GM03348 (cell line): ENCODE results near the gene ATG5.
"Not testable (repeated sequence)": the region's sequence is repeated elsewhere in the genome, so short reads cannot be mapped to it uniquely, and the experiment has no call there.

Experiments used
- DNase-seq: peaks from one replicate; pipeline ENCODE4 v3.0.0; 2012; ENCODE audit warnings: low spot score

Gene ATG5

DNA sequence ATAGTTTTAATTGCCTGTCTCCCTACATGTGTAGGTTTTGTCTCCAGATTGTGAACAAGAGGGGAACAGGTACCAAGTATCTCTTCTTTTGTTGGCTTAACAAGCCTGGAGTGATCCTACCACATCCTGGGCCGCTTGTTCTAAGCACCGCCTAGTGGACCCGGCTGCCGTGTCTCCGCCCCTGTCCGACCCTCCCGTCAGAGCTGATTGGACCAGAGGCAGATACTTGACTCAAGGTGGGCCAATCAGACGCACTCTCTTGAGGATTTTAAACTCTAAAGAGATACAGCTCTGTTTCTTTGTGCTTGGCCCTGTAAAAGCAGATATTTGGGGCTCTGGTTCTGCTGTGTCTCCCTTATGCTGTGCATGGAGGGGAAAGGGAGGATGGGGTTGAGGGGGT lies 171.2 kb downstream of the ATG5 start:
- no peak for DNase-seq

DNA sequence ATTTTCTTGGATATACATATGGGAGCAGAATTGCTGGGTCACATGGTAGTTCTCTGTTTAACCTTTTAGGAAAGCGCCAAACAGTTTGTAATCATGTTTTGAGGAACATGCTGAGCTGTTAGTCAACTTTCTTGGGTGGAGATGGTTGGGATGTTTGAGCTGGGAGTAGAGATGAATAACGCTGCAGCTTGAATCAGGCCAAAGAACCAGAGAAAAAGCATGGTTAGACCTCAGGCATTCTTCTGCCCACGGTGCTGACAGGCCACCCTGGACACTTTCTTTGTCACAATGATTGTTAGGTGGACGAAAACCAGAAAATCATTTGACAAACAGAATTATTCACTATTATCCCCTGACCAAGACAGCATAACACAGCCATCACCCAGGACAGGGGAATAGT lies 172.6 kb downstream of the ATG5 start:
- DNase-seq, result no peak

DNA sequence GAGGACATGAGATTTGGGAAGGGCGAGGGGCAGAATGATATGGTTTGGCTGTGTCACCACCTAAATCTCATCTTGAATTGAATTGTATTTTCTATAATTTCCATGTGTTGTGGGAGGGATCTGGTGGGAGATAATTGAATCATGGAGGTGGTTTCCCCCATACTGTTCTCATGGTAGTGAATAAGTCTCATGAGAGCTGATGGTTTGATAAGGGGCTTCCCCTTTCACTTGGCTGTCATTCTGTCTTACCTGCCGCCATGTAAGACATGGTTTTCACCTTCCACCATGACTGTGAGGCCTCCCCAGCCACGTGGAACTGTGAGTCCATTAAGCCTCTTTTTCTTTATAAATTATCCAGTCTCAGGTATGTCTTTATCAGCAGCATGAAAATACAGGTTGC lies 173.1 kb downstream of the ATG5 start:
- DNase-seq, result not testable (repeated sequence)

DNA sequence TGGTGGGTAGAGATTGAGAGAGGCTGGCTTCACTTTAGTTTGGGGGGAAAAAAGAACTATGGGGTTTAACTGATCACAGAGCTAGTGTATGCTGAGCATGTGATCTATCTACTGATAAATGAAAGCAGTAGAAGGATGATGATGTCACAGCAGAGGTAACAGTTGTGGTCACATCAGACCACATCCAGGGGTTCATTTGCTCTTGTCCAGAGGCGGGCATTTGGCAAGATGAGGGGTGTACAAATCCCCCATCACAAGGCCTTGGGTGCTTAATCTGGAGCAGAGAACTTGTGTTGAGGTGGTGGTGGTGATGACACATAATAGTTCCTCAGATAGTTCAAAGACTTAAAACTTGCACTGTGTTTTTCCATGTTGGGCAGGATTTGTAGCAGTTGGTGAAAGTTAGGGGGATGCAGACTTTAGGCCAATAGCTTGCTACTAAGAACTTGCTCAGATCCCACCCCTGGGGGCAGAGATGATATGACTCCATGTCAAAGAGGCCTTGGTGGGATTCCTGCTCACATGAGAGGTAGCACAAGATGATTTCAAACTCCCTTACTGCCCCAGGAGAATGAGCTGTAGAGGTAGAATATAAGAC lies 176.0 kb downstream of the ATG5 start:
- no peak for DNase-seq

DNA sequence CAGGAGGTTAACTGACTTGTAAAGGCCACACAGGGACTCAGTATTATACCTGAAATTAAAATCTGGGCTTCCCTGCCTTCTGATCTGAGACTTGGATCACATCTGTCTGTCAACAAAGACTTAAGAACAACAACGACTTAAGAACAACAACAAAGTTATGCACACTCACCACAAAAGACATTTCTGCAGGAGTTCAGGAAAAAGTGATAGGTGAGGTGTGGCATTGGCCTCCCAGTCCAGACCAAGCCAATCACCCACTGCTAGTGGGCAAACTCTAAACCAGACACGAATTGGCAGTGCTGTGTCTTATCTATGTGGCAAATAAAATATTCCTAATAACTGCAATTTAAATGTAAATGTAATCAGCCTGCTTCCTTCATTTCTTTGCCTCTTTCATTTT lies 178.1 kb downstream of the ATG5 start:
- no peak for DNase-seq

DNA sequence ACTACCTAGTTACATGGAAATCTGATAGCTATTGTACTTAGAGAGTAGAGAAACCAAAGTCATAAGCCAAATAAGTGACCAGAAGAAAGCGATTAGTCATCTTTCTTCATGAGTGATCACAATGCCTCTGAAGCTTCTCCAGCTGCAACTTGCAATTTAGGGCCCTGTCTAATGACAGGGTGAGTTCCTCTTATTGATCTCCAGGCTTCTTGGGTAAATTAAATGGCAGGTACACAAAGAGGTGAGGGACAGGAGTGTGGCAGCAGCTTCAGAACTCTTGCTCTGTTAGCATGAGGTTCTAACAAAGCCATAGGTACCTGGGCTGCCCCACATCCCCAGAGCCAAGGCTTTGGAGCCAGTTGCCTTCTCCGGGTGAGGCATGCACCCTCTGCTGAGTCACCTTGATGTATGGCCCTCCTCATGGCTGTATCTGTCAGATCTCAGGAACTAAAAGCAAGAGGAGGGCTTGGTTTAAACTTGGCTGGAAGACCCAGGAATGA lies 178.7 kb downstream of the ATG5 start:
- DNase-seq, result peak; percentile 34

DNA sequence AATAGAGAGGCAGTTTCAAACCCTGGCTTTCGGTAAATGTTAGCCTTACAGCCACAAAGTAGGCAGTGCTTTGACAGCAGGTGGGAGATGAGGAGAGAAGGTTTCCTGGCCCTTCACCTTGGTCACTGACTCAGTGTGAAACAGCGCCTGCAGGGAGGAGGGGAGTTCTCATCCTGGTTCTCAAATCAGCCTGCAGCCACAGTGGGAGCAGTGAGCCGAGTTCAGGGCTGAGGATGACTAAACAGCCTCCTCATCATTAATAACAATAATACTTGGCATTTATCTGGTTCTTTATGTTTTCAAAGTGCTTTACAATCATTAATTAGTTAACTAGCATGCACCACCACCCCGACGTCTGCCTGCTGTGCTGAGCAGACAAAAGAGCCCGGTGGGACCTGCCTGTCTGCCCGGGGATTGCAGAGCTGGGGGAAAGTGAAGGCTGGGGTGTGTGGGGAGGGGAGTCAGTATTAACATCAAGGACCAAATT lies 179.8 kb downstream of the ATG5 start:
- DNase-seq, result no peak

DNA sequence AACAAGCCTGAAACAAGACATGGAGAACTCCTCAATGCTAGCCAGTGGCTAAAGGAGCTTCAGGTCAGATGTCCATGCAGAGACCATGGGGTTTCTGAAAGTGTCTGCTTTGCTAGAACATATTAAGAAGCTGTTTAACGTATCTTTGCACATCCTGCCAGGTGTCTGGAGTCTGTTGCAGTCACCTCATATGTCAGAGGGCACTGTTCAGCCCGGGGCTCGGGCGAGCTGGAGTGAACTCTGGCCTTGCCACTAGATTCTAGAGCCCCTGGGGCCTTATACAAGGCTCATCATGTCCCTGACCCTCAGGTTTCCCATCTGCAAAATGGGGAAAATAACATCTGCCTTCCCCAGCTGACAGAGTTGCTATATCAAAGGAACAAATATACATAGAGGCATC lies 180.4 kb downstream of the ATG5 start:
- DNase-seq, result no peak

DNA sequence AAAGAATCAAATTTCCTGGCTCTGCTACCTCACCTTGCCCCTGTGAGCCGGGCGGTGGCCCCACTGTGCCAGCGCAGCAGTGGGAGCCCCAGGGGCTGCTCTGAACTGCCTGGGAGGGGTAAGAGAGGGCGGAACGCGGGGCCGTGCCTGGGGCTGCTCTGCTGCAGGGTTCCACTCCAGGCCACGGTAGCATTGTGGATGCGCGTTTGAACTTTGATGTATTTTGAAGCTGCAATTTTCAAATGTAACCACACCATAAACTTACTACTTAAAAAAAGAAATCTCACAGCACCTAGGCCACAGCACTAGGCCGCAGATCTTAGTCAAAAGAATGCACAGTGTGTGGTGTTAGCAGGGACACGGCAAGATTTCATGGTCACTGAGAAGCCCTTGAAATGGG lies 181.9 kb downstream of the ATG5 start:
- DNase-seq, result no peak

DNA sequence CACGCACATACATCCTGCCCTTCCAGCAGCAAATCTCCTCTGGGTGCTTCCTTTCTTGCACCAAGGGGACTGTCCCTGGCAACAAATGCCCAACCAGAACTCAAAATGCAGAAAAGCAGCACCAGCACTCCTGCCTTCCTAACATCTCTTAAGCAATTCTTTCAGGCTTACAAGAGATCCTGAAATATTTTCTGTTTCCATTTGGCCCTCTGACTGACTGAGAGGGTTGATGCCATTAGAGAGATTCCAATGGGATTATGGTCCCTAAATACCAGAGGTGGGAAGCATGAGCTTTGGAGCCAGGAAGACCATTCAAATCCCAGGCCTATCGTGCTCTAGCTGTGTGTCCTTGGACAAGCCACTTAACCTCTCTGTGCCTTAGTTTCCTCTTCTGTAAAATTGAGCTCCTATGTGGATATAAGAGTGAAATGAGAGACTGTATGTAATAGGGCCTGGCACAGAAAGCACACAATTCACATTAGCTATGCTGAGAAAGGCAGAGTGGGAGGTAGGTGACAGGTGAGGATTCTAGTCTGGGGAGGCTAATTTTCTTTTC lies 182.6 kb downstream of the ATG5 start:
- DNase-seq, result no peak

DNA sequence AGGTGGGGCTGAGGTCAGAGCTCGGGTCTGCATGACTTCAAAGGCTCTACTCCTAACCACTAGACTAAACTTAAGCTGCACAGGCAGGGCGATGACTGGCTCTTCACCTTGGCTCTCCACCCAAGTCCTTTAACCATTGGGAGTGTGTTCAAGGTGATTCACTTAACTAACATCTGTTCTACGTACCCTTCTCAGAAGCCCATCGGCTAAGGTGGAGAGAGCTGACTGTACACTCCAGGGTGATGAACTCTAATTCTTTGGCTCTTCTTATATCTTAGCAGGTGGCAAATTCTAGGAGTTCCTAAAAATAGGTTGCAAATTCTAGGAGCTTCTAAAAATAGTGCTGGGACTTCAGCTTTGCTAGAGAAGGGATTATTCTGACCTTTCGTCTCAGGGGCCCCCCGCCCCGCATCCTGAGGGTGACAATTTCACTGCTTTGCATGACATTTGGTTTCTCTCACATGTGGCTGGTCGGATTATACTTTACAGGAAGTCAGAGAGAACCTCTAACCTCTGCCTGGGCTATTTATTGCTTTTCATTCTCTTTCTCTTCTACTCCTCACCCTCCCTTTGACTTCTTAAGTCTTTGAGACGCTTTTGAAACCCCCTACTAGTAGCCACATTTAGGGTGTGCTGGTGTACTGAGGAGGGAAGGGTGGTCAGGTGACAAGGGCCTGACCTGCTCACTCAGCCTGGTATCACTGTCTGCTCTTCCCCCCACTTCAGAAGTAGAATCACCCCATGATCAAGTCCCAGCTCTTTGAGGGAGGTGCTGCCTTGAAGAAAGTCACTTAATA lies 183.9 kb downstream of the ATG5 start:
- DNase-seq, result no peak

DNA sequence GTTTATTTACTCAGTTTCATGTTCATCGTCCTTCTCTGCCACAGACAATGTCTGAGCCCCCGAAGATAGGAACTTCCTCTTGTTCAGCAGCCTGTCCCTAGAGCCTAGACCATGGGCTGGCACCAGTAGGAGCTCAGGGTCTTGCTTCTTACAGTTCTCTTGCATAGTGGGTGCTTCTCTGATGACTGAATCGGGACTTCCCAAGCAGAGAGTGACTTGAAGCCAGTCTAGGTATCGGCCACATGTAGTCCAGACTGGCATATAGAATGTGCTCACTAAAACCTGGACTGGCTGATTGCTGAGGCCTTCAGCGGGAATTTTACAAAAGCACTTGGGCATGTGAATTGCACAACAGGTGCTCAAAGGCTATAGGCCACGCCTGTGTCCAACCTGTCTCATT lies 187.4 kb downstream of the ATG5 start:
- no peak for DNase-seq

DNA sequence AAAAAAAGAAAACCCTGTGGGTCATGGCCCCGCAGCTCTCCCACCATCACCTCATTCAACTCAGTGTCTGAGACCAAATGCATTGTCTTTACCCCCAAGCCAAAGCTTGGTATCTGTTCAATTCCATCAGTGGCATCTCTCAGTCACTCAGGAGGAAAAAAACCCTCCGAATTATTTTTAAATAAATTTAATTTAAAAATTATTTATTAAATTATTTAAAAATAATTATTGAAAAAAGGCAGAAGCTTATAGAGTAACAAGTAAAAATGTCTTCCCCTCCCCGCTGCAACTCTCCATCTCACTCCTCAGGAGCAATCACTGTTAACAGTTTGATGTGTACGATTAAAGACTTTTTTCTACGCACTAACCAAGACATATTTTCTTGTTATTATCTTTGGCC lies 188.7 kb downstream of the ATG5 start:
- DNase-seq, result no peak

DNA sequence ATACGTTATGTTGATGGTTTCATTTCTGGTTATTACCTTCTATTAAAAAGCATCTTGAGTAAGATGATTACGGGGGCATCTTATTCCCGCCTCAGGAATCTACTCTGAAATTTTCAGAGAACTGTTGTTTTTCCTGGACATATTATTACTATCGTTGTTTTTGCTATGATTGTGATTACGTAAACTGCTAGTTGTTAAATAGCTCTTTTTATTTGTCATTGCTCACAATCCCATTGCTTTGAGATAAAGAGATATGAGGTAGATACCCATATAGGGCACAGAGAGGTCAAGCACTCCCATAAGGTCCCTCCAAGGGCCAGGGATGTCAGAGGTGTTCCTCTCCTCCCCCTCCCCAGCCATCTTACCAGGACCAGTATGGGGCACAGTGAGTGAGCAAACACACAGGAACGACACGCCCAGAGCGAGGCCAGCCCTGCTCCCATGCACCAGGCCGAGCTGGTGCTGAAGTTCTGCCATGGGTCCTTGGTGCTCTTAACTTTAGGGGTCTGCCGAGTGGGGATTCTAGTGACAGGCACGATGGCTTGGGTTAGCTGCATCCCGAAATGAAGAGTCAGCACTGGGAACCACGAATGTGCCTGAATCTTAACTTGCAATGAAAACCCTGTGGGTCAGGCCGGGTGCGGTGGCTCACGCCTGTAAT lies 189.5 kb downstream of the ATG5 start:
- DNase-seq, result no peak

DNA sequence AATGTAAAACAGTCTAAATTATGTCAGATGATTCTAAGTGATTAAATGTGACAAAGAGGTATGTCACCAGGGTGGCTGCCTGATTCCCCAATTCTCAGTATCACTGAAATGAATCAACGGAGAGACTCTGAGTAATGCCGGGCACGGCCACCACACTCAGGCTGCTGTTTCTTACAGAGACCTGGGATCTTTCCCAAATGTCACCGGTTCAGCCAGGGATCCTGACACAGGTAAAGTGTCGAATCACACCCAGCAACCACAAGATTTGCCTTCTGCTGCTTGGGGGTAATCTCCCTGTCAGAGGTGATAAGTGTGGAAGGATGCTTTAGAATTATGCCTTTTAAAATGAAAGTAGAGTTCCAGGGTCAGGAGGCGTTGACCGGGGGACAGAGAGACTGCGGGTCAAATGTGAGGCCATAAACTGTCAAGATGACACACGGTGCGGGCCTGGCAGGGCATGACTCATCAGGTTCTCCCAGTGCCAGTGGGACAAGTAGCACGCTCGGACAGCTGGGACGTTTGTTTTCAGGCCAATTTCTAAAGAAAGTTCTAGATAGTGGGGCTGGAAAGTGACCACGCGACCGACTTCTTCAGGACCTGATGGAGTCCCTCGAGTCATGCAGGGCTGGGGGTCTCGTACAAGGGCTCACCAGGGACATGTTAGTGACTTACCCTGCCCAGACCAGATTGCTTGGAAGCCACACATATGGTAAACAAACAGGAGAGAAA lies 190.5 kb downstream of the ATG5 start:
- DNase-seq, result peak; percentile 69
